NT2/D1 (cell line): Measurements from ENCODE around the gene PTPRF.

Source experiments
- SUZ12 ChIP-seq: IDR thresholded peaks from 2 replicates; pipeline ENCODE4 v1.6.1; 2011; ENCODE audit not compliant: insufficient read length, insufficient read depth; ENCODE audit errors: extremely low read depth
- YY1 ChIP-seq: IDR thresholded peaks from 2 replicates; pipeline ENCODE4 v1.6.1; 2011; ENCODE audit not compliant: insufficient read length, insufficient read depth
- ZNF274 ChIP-seq: IDR thresholded peaks from 2 replicates; pipeline ENCODE4 v1.6.1; 2011; ENCODE audit warnings: mild to moderate bottlenecking, low read depth, low read length

GRCh38 chr1:43550598-43551246, 20.0 kb downstream of the PTPRF start:
- TF ChIP-seq YY1 (no peak), ZNF274 (no peak), SUZ12 (no peak)
